NB4 (cell line): ENCODE measurements around the gene ABI3.

Experiments
- CTCF ChIP-seq: IDR thresholded peaks from one replicate; pipeline ENCODE4 v1.5.1; 2012; ENCODE audit warnings: low read depth, low read length
- MYC ChIP-seq: IDR thresholded peaks from 2 replicates; pipeline ENCODE4 v1.6.1; 2011; ENCODE audit warnings: low read depth, low read length
- POLR2A ChIP-seq: IDR thresholded peaks from 2 replicates; pipeline ENCODE4 v1.6.1; 2011; ENCODE audit warnings: mild to moderate bottlenecking; ENCODE audit not compliant: insufficient read length; ENCODE audit errors: extremely low read depth
- TF ChIP-seq, protein P1 (sequence below): IDR thresholded peaks from 2 replicates; pipeline ENCODE4 v1.6.1; 2011; ENCODE audit warnings: low read depth, low read length

- TF ChIP-seq CTCF = no peak
- no peak for TF ChIP-seq POLR2A
- TF ChIP-seq, protein P1, sequence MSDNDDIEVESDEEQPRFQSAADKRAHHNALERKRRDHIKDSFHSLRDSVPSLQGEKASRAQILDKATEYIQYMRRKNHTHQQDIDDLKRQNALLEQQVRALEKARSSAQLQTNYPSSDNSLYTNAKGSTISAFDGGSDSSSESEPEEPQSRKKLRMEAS = no peak
- no peak for TF ChIP-seq MYC
Observed at GRCh38 chr17:49196520-49196919, 14.0 kb upstream of the ABI3 start.
